Measurements from ENCODE around the gene SH3TC1.

DNA sequence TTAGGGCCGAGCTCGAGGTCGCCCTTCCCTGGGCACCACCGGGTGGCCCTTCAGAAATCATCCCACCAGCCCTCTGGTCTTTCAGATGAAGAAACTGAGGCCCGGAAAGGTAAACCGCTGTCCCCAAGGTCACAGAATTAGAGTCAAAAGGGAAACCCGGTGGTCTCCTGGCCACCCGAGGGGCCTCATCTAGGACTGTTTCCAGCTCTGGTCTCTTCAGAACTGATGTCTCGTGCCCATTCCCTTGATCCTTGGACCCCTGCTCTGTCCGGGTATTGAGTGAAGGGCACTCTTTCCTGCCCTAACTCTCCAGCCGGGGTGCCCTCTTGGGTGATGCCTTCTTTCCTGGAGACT is 71.3 kb downstream of the SH3TC1 start:
- TF ChIP-seq, protein P1, sequence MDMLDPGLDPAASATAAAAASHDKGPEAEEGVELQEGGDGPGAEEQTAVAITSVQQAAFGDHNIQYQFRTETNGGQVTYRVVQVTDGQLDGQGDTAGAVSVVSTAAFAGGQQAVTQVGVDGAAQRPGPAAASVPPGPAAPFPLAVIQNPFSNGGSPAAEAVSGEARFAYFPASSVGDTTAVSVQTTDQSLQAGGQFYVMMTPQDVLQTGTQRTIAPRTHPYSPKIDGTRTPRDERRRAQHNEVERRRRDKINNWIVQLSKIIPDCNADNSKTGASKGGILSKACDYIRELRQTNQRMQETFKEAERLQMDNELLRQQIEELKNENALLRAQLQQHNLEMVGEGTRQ (IDR thresholded peaks at IDR 0.05; ENCODE audit: low read length): no peak
- TF ChIP-seq POLR2A (IDR thresholded peaks at IDR 0.05; ENCODE audit: control extremely low read depth in 1 of 2, low read depth in 2 of 2, low read length in 2 of 2) (no peak), RAD21 (IDR thresholded peaks at IDR 0.05 in 1 of 2, conservative IDR thresholded peaks at IDR 0.05 in 1 of 2; ENCODE audit: low read depth in 2 of 2, low read length in 2 of 2) (no peak), EP300 (IDR thresholded peaks at IDR 0.05; ENCODE audit: borderline replicate concordance in 1 of 2, low read depth in 2 of 2, low read length in 2 of 2) (no peak), EZH2 (IDR thresholded peaks at IDR 0.05; ENCODE audit: low read depth, low read length, severe bottlenecking) (no peak), TCF12 (IDR thresholded peaks at IDR 0.05; ENCODE audit: low read depth, low read length) (no peak), POLR2AphosphoS5 (IDR thresholded peaks at IDR 0.05; ENCODE audit: low read depth, low read length) (no peak)
- TF ChIP-seq, protein P2, sequence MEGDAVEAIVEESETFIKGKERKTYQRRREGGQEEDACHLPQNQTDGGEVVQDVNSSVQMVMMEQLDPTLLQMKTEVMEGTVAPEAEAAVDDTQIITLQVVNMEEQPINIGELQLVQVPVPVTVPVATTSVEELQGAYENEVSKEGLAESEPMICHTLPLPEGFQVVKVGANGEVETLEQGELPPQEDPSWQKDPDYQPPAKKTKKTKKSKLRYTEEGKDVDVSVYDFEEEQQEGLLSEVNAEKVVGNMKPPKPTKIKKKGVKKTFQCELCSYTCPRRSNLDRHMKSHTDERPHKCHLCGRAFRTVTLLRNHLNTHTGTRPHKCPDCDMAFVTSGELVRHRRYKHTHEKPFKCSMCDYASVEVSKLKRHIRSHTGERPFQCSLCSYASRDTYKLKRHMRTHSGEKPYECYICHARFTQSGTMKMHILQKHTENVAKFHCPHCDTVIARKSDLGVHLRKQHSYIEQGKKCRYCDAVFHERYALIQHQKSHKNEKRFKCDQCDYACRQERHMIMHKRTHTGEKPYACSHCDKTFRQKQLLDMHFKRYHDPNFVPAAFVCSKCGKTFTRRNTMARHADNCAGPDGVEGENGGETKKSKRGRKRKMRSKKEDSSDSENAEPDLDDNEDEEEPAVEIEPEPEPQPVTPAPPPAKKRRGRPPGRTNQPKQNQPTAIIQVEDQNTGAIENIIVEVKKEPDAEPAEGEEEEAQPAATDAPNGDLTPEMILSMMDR (IDR thresholded peaks at IDR 0.05; ENCODE audit: control extremely low read depth in 1 of 3, insufficient read depth in 1 of 3, low read depth in 1 of 3, low read length in 3 of 3): no peak
